Esophagus squamous epithelium (tissue), 4 donors: ENCODE results near the gene ATP5F1D.

Experiments used
- POLR2A ChIP-seq, 4 donors: fragments of 450-650 bp; IDR thresholded peaks; one replicate each; pipeline ENCODE4 v1.6.1; 2017; ENCODE audit warnings: antibody characterized with exemption in 4 of 4, mild to moderate bottlenecking in 4 of 4, moderate library complexity in 3 of 4
- TF ChIP-seq, protein P1 (sequence below), 6 experiments: fragments of 450-650 bp in 4 of 6; fragments of 200-600 bp in 2 of 6; sonication (generic) in 2 of 6; IDR thresholded peaks; one replicate each; pipeline ENCODE4 v1.5.1; 2016 to 2019; ENCODE audit warnings: antibody characterized with exemption in 6 of 6, mild to moderate bottlenecking in 4 of 6, moderate library complexity in 4 of 6

DNA sequence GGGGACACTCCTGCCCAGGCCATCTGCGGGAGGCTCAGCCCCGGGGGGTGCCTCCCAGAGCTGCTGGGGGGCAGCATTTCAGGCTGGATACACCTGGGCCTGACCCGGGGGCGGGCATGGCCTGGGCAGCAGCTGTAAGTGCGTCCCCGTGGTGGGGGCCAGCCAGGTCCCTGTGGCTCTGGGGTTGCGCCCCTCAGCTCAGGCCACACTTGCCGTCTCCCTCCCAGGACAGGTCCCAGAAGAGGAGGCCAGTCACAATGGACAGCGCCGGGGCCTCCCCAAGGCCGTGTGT, 15.4 kb upstream of the ATP5F1D start:
- TF ChIP-seq, protein P1, sequence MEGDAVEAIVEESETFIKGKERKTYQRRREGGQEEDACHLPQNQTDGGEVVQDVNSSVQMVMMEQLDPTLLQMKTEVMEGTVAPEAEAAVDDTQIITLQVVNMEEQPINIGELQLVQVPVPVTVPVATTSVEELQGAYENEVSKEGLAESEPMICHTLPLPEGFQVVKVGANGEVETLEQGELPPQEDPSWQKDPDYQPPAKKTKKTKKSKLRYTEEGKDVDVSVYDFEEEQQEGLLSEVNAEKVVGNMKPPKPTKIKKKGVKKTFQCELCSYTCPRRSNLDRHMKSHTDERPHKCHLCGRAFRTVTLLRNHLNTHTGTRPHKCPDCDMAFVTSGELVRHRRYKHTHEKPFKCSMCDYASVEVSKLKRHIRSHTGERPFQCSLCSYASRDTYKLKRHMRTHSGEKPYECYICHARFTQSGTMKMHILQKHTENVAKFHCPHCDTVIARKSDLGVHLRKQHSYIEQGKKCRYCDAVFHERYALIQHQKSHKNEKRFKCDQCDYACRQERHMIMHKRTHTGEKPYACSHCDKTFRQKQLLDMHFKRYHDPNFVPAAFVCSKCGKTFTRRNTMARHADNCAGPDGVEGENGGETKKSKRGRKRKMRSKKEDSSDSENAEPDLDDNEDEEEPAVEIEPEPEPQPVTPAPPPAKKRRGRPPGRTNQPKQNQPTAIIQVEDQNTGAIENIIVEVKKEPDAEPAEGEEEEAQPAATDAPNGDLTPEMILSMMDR (IDR thresholded peaks at IDR 0.05), result no peak
- no peak for TF ChIP-seq POLR2A (IDR thresholded peaks at IDR 0.05)
